ENCODE results near the gene EPHA4.
A peak's percentile ranks its signal among the peaks of the same experiment; 100 is the strongest.
"Not testable (repeated sequence)": the region's sequence is repeated elsewhere in the genome, so short reads cannot be mapped to it uniquely, and the experiment has no call there.

Gene EPHA4

DNA sequence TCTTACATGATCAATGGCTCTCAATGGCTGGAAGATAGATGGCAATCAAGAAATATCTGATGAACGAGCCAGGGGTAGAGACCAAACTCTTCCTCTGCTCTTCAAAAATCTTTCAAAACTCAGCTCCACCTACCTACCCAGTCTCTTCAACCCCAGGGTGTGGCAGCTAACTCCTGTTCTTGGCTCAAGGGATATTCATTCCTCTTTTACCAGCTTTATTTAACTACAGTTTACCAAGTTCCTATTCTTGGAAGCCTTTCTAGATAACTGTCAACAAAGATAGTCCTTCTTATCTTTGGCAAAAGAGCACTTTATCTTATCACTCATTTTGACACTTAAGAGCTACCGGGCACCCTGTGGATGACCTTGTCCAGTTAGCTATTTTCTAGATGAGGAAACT, 36.3 kb downstream of the EPHA4 start:
- DNase-seq (ENCODE audit: low spot score): no peak

DNA sequence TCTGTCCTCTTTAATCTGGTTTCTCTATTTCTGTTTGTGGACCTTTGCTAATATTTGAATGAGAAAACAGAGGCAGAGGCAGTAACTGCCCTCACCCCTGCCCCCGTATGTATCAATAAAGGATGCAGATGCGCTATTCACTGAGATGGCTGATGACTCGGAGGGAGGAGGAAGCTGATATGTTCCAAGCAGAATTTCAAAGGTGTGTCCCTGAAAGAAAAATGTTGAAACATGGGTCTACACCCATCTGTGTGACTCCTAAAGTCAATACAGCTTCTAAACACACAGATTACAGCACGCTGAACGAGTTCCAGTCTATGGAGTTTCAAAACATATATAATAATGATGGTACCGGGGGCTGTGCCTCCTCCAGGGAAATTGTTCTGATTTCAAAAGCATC, 38.8 kb downstream of the EPHA4 start:
- no peak for DNase-seq (ENCODE audit: low spot score)

DNA sequence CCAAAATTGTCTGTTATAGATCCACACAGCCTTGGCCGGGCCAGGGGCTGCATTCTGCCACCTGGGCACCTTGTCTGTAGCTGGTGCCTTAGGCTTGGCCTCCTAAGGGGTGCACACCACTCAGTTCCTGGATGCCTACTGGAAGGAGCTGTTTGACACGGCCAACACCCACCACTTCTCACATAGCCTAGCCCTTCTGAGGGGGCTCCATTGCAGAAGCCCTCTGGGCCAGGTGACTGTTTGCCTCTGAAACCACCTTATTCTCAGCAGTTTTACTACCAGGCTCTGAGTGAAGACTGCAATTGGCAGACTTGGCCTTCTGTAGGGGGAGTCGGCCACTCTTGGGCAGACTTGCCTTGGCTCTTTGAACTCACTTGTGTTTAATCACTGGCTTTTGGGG, 39.5 kb downstream of the EPHA4 start:
- DNase-seq (ENCODE audit: low spot score): no peak

- no peak for DNase-seq (ENCODE audit: low spot score)
These were observed 41.5 kb downstream of the EPHA4 start for GRCh38 chr2:221530653-221531037.

- peak; percentile 14 for DNase-seq (ENCODE audit: low spot score)
These were observed 42.0 kb downstream of the EPHA4 start for GRCh38 chr2:221529943-221530652.

DNA sequence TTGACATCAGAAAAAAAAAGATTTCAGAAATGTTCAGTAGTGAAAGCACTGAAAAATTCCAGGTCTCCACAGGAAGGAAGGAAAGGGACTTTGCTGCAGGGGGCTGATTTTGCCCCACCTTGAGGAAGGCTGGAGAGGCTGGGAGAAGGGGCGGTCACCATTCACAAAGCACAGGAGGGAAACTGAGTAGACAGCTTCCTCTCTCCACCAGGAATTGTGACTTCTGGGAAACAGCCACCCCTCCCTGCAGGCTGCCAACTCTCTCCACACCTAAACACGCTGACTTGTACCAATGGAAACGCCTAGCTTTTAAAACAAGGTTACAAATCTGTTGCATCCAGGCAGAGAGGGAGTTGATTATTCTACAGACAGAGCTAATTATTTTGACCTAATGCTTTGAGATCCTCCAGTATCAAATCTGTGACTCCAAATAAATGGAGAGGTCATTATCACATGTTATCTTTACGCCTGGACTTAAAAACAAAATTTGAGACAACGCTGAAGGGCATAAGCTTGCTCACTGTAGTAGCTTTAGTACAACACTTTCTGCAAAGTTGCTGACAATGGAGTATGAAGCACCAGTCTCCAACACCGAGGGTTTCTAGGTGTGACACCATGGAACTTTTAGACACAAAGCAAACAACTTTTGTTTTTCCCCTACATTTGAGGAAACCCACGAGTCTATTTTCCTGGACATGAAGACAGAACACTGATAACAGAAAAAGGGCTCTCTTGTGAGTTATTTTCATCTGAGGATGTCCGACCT, 42.7 kb downstream of the EPHA4 start:
- DNase-seq (ENCODE audit: low spot score): no peak

GRCh38 chr2:221527776-221528309, 44.3 kb downstream of the EPHA4 start:
- peak; percentile 10 for DNase-seq (ENCODE audit: low spot score)

DNA sequence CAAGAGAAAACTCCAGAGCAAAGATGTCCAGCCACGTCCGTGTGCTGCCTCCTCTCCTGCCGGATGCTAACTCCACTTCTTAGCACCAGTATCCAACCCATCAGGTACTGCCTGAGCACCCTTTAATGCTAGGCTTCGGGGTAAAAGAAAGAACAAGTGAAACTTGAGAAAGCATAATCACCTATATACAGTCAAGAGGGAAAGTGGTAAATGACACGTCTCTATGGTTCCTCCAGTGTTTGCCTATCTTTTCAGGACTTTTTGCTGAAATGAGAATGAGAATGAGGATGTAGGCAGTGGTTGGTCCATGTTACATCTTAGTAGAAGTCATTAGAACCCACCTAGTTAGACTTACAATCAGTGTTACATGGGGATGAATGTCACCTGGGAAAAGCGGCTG, 47.9 kb downstream of the EPHA4 start:
- no peak for DNase-seq (ENCODE audit: low spot score)

DNA sequence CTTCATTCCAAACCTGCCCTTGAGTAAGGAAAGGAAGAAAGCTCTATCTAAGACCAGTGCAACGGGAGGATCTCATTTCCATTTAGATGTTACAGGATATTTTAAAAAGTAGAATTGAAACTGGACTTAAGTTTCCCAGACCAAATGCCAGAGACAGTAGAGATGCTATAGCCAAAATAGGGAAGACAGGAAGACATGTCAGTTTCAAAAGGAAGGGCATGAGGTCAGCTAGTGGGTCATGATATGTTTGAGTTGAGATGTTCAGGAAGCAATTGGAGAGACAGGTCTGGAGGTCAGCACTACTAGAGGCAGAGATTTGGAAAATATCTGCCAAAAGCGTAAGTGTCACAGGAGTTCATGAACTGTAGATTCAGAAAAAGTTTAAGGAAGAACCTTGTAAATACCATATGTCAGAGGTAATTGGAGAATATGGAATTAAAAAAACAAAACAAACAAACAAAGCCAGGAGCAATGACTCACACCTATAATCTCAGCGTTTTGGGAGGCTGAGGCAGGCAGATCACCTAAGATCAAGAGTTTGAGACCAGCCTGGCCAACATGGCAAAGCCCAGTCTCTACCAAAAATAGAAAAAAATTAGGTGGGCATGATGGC, 50.8 kb downstream of the EPHA4 start:
- no peak for DNase-seq (ENCODE audit: low spot score)

- DNase-seq (ENCODE audit: low spot score): no peak
These were observed 53.0 kb downstream of the EPHA4 start for GRCh38 chr2:221518935-221519625.

GRCh38 chr2:221518201-221518934, 53.7 kb downstream of the EPHA4 start:
- no peak for DNase-seq (ENCODE audit: low spot score)

GRCh38 chr2:221517696-221518151, 54.4 kb downstream of the EPHA4 start:
- no peak for DNase-seq (ENCODE audit: low spot score)

- no peak for DNase-seq (ENCODE audit: low spot score)
These were observed 54.9 kb downstream of the EPHA4 start for GRCh38 chr2:221517146-221517695.

DNA sequence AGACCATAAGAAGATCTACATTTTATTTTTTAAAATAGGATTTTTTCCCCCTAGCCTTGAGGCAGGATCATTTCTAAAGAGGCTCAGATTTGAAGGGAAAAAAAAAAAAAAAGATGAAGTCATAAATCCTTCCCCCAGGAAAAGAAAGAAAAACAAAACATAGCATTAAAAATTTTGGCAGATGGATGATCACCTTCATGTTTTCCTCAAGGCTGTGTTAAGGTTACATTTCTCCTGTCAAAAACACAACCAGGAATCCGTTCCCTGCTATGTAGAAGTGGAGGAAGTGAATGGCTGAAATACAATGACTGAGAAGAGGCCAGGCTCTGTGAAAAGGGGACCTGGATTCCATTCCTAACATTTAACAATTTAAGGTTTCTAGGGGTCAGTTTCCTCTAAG, 56.2 kb downstream of the EPHA4 start:
- DNase-seq (ENCODE audit: low spot score): no peak

- DNase-seq (ENCODE audit: low spot score): no peak
These were observed 57.6 kb downstream of the EPHA4 start for GRCh38 chr2:221514305-221515040.

GRCh38 chr2:221513232-221513631, 58.9 kb downstream of the EPHA4 start:
- DNase-seq (ENCODE audit: low spot score): no peak

DNA sequence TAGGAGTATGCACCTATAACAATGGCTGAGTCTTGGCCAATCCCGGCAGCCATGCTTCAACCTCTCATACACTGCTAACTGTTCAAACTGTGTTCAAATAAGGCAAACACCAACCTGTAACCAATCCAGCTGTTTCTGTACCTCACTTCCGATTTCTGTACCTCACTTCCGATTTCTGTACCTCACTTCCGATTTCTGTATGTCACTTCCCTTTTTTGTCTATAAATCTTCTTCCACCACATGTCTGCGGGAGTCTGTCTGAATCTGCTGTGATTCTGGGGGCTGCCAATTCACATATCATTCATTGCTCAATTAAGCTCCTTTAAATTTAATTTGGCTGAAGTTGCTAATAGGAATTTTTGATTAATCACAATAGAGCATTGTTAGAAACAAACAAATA, 60.8 kb downstream of the EPHA4 start:
- not testable (repeated sequence) for DNase-seq (ENCODE audit: low spot score)

GRCh38 chr2:221506469-221506868, 65.6 kb downstream of the EPHA4 start:
- no peak for DNase-seq (ENCODE audit: low spot score)

GRCh38 chr2:221505605-221506004, 66.5 kb downstream of the EPHA4 start:
- no peak for DNase-seq (ENCODE audit: low spot score)

GRCh38 chr2:221504905-221505304, 67.2 kb downstream of the EPHA4 start:
- no peak for DNase-seq (ENCODE audit: low spot score)

DNA sequence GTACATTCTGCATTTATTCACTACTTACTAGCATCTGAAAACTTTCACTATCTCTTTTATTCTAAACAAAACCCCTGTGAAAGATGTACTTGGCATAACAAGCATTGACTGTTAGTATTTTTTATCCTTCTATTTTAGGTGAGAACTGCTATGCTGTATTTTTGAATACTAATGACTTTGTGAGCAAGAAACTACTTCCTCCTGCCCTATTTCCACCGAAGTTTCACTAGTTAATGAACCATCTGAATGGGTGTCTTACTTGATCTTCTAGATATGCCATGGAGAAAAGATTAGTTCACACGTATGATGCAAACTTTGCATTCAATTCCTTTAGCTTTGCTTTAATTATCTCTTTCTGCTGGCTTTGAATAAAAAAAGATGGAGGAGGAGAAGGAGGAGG, 68.1 kb downstream of the EPHA4 start:
- no peak for DNase-seq (ENCODE audit: low spot score)

Measured in COLO829 (cell line).